ENCODE data around the gene KRT77.
"Not testable (repeated sequence)": the region's sequence is repeated elsewhere in the genome, so short reads cannot be mapped to it uniquely, and the experiment has no call there.

The KRT77 gene

GRCh38 chr12:52673713-52674432, 29.5 kb downstream of the KRT77 start:
- DNase-seq: no peak

- DNase-seq: no peak
Observed at GRCh38 chr12:52673217-52673616, 30.1 kb downstream of the KRT77 start.

GRCh38 chr12:52672321-52672933, 30.9 kb downstream of the KRT77 start:
- no peak for DNase-seq

- no peak for DNase-seq
Observed at GRCh38 chr12:52670961-52671360, 32.4 kb downstream of the KRT77 start.

GRCh38 chr12:52670506-52670905, 32.8 kb downstream of the KRT77 start:
- DNase-seq: no peak

GRCh38 chr12:52669941-52670340, 33.4 kb downstream of the KRT77 start:
- not testable (repeated sequence) for DNase-seq

GRCh38 chr12:52669426-52669825, 33.9 kb downstream of the KRT77 start:
- DNase-seq: no peak

GRCh38 chr12:52667931-52668330, 35.4 kb downstream of the KRT77 start:
- DNase-seq: no peak

- DNase-seq: no peak
Observed at GRCh38 chr12:52667509-52667908, 35.8 kb downstream of the KRT77 start.

- DNase-seq: no peak
Observed at GRCh38 chr12:52666471-52666870, 36.9 kb downstream of the KRT77 start.

GRCh38 chr12:52663420-52663819, 39.9 kb downstream of the KRT77 start:
- no peak for DNase-seq

GRCh38 chr12:52662918-52663229, 40.5 kb downstream of the KRT77 start:
- DNase-seq: no peak

- no peak for DNase-seq
Observed at GRCh38 chr12:52662093-52662917, 41.0 kb downstream of the KRT77 start.

- no peak for DNase-seq
Observed at GRCh38 chr12:52661668-52662067, 41.7 kb downstream of the KRT77 start.

GRCh38 chr12:52660934-52661499, 42.3 kb downstream of the KRT77 start:
- no peak for DNase-seq

GRCh38 chr12:52659951-52660350, 43.4 kb downstream of the KRT77 start:
- DNase-seq: no peak

- no peak for DNase-seq
Observed at GRCh38 chr12:52659395-52659794, 43.9 kb downstream of the KRT77 start.

- no peak for DNase-seq
Observed at GRCh38 chr12:52658196-52658595, 45.1 kb downstream of the KRT77 start.

GRCh38 chr12:52657250-52657902, 45.9 kb downstream of the KRT77 start:
- no peak for DNase-seq

GRCh38 chr12:52656616-52657015, 46.7 kb downstream of the KRT77 start:
- no peak for DNase-seq

- DNase-seq: no peak
Observed at GRCh38 chr12:52655720-52656124, 47.6 kb downstream of the KRT77 start.

GRCh38 chr12:52655251-52655650, 48.1 kb downstream of the KRT77 start:
- no peak for DNase-seq

- no peak for DNase-seq
Observed at GRCh38 chr12:52651726-52652261, 51.5 kb downstream of the KRT77 start, which contains the start of gene KRT2. KRT2 (minus strand) TSS chr12:52652211; CDS start chr12:52652142, 69 bp downstream.

All from DMS 273 treated with DMSO at 0.1 percent for 48 hours (cell line).